Muscle layer of duodenum (tissue), 2 donors: Measurements from ENCODE around the gene NT5C.
A peak's percentile ranks its signal among the peaks of the same experiment; 100 is the strongest.
"Not testable (repeated sequence)": the region's sequence is repeated elsewhere in the genome, so short reads cannot be mapped to it uniquely, and the experiment has no call there.

ENCODE experiments used
- H3K27ac ChIP-seq: one replicate; pipeline ENCODE4 v1.7.0; 2013; ENCODE audit warnings: mild to moderate bottlenecking, low read length
- H3K27me3 ChIP-seq: one replicate; pipeline ENCODE4 v1.7.0; 2013; ENCODE audit warnings: low read depth, mild to moderate bottlenecking, control low read depth, low read length
- H3K36me3 ChIP-seq, 2 donors: one replicate each; pipeline ENCODE4 v1.7.0; 2013; ENCODE audit warnings: low read length in 2 of 2, control low read depth in 1 of 2, mild to moderate bottlenecking in 1 of 2; ENCODE audit not compliant: insufficient read depth in 2 of 2, control insufficient read depth in 1 of 2
- H3K4me1 ChIP-seq, 2 donors: one replicate each; pipeline ENCODE4 v1.7.0; 2013; ENCODE audit warnings: low read length in 2 of 2, mild to moderate bottlenecking in 2 of 2, control low read depth in 1 of 2, moderate library complexity in 1 of 2; ENCODE audit not compliant: insufficient read depth in 2 of 2, control insufficient read depth in 1 of 2
- H3K4me3 ChIP-seq, 2 donors: one replicate each; pipeline ENCODE4 v1.7.0; 2013; ENCODE audit warnings: low read length in 2 of 2, low read depth in 1 of 2, mild to moderate bottlenecking in 1 of 2
- H3K9me3 ChIP-seq, 2 donors: one replicate each; pipeline ENCODE4 v1.7.0; 2013; ENCODE audit warnings: low read length in 2 of 2, control low read depth in 1 of 2, mild to moderate bottlenecking in 1 of 2; ENCODE audit not compliant: control insufficient read depth in 1 of 2
- donor health status: healthy.

Gene NT5C

DNA sequence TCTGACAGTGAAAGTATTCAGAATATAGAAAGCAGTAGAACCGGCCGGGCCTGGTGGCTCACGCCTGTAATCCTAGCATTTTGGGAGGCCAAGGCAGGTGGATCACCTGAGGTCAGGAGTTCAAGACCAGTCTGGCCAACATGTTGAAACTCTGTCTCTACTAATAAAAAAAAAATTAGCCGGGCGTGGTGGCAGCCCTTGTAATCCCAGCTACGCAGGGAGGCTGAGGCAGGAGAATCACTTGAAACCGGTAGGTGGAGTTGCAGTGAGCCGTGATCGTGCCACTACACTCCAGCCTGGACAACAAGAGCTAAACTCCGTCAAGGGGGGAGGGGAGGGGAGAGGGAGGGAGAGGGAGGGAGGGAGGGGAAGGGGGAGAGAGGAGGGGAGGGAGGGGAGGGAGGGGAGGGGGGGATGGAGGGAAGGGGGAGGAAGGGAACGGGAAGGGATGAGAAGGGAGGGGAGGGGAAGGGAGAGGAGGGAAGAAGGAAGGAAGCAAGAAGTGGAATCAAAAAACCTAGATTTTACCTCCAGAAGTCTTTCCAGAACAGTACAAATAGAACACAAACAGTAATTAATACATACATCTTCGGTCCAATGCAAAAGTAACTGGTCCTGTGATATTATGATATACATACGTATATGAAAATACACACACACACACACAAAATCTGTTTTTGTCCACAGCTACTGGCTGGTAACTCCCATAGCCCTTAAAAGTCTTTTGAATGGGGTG, 10.9 kb upstream of the NT5C start:
- H3K36me3 ChIP-seq: peaks cover 25 to 29% of the 10 kb centered on the region in 2 donors

GRCh38 chr17:75138519-75138918, 7.0 kb upstream of the NT5C start:
- H3K36me3 ChIP-seq: peaks cover 0 to 7% of the 10 kb centered on the region in 2 donors
- H3K4me3 ChIP-seq: no peak overlapping the region
- no peaks in the 10 kb centered on the region for H3K27me3 ChIP-seq
- H3K27ac ChIP-seq: no peak overlapping the region
- H3K4me1 ChIP-seq: no peaks in the 10 kb centered on the region
- H3K9me3 ChIP-seq: no peaks in the 10 kb centered on the region

More for the DNA sequence above, 10.9 kb upstream of the NT5C start:
- Histone ChIP-seq H3K4me1 (no peaks in the 10 kb centered on the region), H3K4me3 (no peak overlapping the region), H3K9me3 (no peaks in the 10 kb centered on the region), H3K27ac (no peak overlapping the region), H3K27me3 (no peaks in the 10 kb centered on the region)

DNA sequence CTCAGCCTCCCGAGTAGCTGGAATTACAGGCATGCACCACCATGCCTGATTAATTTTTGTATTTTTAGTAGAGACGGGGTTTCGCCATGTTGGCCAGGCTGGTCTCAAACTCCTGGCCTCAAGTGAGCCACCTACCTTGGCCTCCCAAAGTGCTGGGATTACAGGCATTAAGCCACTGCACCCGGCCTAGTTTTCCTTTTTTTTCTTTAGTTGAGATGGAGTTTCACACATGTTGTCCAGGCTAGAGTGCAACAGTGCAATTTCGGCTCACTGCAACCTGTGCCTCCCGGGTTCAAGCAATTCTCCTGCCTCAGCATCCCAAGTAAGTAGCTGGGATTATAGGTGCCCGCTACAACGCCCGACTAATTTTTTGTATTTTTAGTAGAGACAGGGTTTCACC, 6.2 kb upstream of the NT5C start:
- H3K9me3 ChIP-seq, H3K4me1 ChIP-seq, H3K27ac ChIP-seq, H3K4me3 ChIP-seq, H3K27me3 ChIP-seq, H3K36me3 ChIP-seq: not testable (repeated sequence)

DNA sequence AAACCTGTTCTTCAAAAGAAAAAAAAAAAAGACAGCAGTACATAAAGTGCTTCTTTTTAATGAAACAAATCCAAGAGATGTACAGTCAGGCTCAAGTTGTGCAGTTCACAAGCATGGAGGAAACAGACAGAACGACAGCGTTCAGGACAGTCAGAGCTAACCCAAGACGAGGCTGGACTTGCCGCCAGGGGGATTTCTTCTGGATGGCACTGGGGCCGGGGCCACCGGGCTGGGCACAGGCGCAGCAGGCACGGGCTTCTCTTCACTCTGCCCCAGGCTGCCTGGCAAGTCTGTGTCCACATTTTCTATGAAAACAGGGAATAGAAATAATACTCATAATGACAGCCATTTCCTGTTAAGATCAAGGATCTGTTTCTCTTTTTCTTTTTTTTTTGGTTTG, 4.4 kb upstream of the NT5C start:
- H3K36me3 ChIP-seq: peaks cover 0 to 4% of the 10 kb centered on the region in 2 donors
- no peak overlapping the region for H3K4me3 ChIP-seq
- H3K27ac ChIP-seq: no peak overlapping the region
- H3K27me3 ChIP-seq: no peaks in the 10 kb centered on the region
- H3K9me3 ChIP-seq: no peaks in the 10 kb centered on the region
- peaks cover 0 to 4% of the 10 kb centered on the region in 2 donors for H3K4me1 ChIP-seq

DNA sequence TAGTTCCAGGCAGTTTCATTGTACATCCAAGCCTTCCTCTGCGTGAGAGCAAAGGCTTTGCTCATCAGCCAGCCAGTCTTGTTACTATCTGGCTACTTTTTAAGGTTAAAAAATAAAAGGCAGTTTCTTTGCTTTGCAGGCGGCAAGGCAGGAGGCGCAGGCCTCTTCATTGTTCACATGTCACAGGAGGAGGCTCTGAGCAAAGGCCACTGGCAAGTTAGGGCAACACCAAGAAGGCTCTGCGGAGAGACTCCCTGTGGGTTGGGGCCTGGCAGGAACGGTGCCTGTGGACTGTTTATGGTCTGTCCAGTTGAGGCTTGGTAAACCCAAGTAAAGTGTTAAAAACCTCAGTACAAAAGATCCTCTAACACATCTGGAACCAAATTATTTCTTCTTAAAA, 3.9 kb upstream of the NT5C start:
- Histone ChIP-seq H3K27me3 (no peaks in the 10 kb centered on the region), H3K36me3 (peaks cover under 1 to 4% of the 10 kb centered on the region in 2 donors), H3K9me3 (no peaks in the 10 kb centered on the region), H3K4me1 (peaks cover 3 to 8% of the 10 kb centered on the region in 2 donors), H3K4me3 (no peak overlapping the region), H3K27ac (no peak overlapping the region)

- not testable (repeated sequence) for H3K27ac ChIP-seq, H3K9me3 ChIP-seq, H3K27me3 ChIP-seq, H3K4me1 ChIP-seq, H3K4me3 ChIP-seq
- peaks cover 11 to 17% of the 10 kb centered on the region in 2 donors for H3K36me3 ChIP-seq
These were observed 2.2 kb upstream of the NT5C start for GRCh38 chr17:75133607-75134347.

DNA sequence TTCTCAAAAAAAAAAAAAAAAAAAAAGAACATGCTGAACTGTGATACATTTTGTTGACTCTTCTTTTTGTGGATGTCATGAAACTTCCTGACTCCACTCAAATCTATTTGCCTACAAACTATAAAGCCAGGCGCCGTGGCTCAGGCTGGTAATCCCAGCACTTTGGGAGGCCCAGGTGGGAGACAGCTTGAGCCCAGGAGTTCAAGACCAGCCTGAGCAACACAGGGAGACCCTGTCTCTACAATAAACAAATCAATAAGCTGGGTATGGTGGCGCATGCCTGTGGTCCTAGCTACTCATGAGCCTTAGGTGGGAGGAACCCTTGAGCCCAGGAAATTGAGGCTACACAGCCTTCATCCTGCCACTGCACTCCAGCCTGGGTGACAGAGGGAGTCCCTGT, 1.5 kb upstream of the NT5C start:
- Histone ChIP-seq H3K27ac (no peak overlapping the region), H3K36me3 (peaks cover 9 to 19% of the 10 kb centered on the region in 2 donors), H3K4me1 (peaks cover 5 to 9% of the 10 kb centered on the region in 2 donors), H3K27me3 (no peaks in the 10 kb centered on the region), H3K4me3 (no peak overlapping the region), H3K9me3 (no peaks in the 10 kb centered on the region)

DNA sequence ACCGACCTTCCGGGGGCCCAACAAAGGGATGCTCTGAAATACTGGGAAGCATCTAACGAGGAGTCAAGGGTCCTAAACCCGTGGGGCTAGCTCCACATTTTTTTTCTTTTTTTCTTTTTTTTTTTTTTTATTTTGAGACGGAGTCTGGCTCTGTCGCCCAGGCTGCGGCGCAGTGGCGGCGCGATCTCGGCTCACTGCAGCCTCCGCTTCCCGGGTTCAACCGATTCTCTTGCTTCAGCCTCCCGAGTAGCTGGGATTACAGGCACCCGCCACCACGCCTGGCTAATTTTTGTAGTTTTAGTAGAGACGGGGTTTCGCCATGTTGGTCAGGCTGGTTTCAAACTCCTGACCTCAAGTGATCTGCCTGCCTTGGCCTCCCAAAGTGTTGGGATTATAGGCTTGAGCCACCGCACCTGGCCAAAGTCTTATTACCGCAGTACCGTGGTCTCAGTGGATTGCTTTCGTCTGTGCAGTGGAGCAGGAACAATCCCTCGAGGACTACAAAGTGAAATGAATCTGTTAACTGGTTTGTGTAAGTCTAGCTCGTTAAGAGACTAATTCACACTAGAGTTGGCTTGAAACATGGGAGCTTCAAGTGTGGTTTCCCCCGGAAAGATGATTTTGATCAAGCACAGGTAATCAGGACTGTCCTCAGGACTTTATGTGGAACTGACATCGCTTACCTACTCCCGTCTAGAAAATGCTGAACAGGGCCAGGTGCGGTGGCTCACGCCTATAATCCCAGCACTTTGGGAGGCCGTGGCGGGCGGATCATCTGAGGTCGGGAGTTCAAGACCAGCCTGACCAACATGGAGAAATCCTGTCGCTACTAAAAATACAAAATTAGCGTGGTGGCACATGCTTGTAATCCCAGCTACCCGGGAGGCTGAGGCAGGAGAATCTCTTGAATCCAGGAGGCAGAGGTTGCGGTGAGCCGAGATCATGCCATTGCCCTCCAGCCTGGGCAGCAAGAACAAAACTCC, 767 bp upstream of the NT5C start:
- peak overlapping the region; percentile 51 for H3K27ac ChIP-seq
- peak overlapping the region; percentile 67 to 94 for H3K4me3 ChIP-seq
- H3K27me3 ChIP-seq, H3K4me1 ChIP-seq, H3K9me3 ChIP-seq: not testable (repeated sequence)
- H3K36me3 ChIP-seq: peaks cover 9 to 19% of the 10 kb centered on the region in 2 donors

DNA sequence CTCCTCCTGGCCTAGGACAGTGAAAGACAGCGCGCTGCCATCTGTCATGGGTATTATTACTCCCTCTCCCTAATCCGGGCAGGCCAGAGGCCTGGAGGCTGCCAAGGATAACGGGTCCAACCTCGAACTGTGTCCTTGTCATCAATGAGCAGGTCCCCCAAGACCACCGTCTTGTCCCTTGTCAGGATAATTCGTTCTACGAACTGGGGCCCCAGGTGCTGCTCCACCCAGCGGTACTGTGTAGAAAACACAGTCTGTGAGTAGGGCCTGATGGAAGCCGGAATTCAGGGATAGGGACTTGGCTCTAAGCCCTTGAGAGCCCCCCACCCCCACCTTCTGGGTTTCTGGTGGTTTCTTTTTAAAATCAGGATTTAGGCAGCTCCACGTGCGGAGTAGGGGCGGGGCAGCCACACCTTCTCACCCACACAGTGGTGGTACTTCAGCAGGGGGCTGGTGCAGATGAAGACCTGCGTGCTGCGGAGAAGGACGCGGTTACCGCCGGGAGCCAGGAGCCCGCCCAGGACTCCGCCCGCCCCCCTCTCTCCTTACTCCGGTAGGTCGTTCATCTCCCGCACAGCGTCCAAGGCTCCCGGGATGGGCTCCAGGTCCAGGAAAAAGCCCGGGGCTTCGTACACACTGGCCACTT, 787 bp downstream of the NT5C start:
- no peaks in the 10 kb centered on the region for H3K9me3 ChIP-seq
- H3K36me3 ChIP-seq: peaks cover 9 to 19% of the 10 kb centered on the region in 2 donors
- peaks cover 5 to 9% of the 10 kb centered on the region in 2 donors for H3K4me1 ChIP-seq
- H3K27ac ChIP-seq: peak overlapping the region; percentile 51
- peak overlapping the region; percentile 67 to 94 for H3K4me3 ChIP-seq
- no peaks in the 10 kb centered on the region for H3K27me3 ChIP-seq

DNA sequence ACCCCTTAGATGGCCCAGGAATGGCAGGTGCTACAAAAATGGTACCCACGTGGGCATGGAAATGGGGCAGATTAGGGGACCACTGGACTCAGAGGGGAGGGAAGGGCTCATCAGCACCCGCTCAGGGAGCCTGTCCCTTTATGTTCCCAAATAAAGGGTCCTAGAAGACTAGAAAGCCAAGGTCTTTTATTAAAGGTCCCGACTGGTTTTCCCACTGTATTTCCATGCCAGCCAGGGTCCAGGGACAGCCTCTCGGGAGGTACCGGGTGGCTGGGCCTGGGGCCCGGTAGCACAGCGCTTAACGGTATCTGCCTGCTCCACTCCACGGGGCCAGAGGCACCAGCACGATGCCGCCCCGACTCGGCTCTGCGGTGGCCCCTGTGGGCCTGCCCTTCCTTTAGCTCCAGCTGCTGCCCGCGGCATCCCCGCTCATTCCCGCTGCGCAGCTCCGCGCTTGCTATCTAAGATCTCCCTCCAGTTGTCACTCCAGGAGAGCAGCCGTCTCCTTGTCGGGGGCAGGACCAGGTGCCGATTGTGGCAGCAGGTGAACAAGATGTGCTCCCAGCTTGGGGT, 1.4 kb downstream of the NT5C start:
- Histone ChIP-seq H3K27me3 (no peaks in the 10 kb centered on the region), H3K27ac (peak overlapping the region; percentile 51), H3K36me3 (peaks cover 9 to 19% of the 10 kb centered on the region in 2 donors), H3K4me1 (peaks cover 5 to 9% of the 10 kb centered on the region in 2 donors), H3K9me3 (no peaks in the 10 kb centered on the region), H3K4me3 (peak overlapping the region; percentile 67 to 94)
